Activated CD8-positive, alpha-beta memory T cell treated with anti-CD3 and anti-CD28 coated beads, Interleukin-2, amount 50 U/mL, for 4 hours (primary cell): ENCODE measurements around the gene LPP.

Experiments
- DNase-seq: peaks from one replicate; pipeline ENCODE4 v3.0.0-alpha.2; 2020

LPP gene

GRCh38 chr3:188255190-188255589, 101.2 kb downstream of the LPP start:
- no peak for DNase-seq

- DNase-seq, result no peak
These were observed 102.8 kb downstream of the LPP start for GRCh38 chr3:188256758-188257157.

GRCh38 chr3:188257384-188258026, 103.5 kb downstream of the LPP start:
- no peak for DNase-seq

GRCh38 chr3:188259191-188259590, 105.2 kb downstream of the LPP start:
- no peak for DNase-seq

GRCh38 chr3:188259596-188259995, 105.6 kb downstream of the LPP start:
- DNase-seq, result no peak

- DNase-seq, result no peak
These were observed 107.1 kb downstream of the LPP start for GRCh38 chr3:188261011-188261410.

GRCh38 chr3:188262488-188262887, 108.5 kb downstream of the LPP start:
- no peak for DNase-seq

GRCh38 chr3:188262913-188263683, 109.1 kb downstream of the LPP start:
- no peak for DNase-seq

GRCh38 chr3:188264226-188265207, 110.6 kb downstream of the LPP start:
- no peak for DNase-seq

- no peak for DNase-seq
These were observed 112.8 kb downstream of the LPP start for GRCh38 chr3:188266562-188267274.

GRCh38 chr3:188267790-188268335, 113.9 kb downstream of the LPP start:
- DNase-seq, result no peak

- DNase-seq, result no peak
These were observed 114.4 kb downstream of the LPP start for GRCh38 chr3:188268336-188268735.

GRCh38 chr3:188269040-188269439, 115.1 kb downstream of the LPP start:
- DNase-seq, result no peak

- no peak for DNase-seq
These were observed 116.5 kb downstream of the LPP start for GRCh38 chr3:188270423-188270972.

GRCh38 chr3:188271226-188271914, 117.4 kb downstream of the LPP start:
- DNase-seq, result no peak

GRCh38 chr3:188272481-188273372, 118.8 kb downstream of the LPP start:
- no peak for DNase-seq

GRCh38 chr3:188274249-188274915, 120.4 kb downstream of the LPP start:
- no peak for DNase-seq

GRCh38 chr3:188276375-188276774, 122.4 kb downstream of the LPP start:
- no peak for DNase-seq

- no peak for DNase-seq
These were observed 124.9 kb downstream of the LPP start for GRCh38 chr3:188278717-188279324.
